H1 (cell line): ENCODE data around the gene PIK3CA. TPM values are rescaled to one million over a fixed set of nuclear protein-coding genes. Genes with fewer than 3 reads are reported as not detected.

Experiments used
- CHD1 ChIP-seq: IDR thresholded peaks from 2 replicates; pipeline ENCODE4 v1.6.1; 2012; ENCODE audit warnings: low read depth, low read length, improper control_type of control experiment
- JUN ChIP-seq: IDR thresholded peaks from 2 replicates; pipeline ENCODE4 v1.6.1; 2011; ENCODE audit warnings: low read depth, mild to moderate bottlenecking, improper control_type of control experiment, low read length
- RNF2 ChIP-seq: fragments of 200-900, 300-1000 bp; sonication (generic); IDR thresholded peaks from 2 replicates; pipeline ENCODE4 v1.7.1; 2016; ENCODE audit warnings: borderline replicate concordance, low read depth, mild to moderate bottlenecking, antibody characterized with exemption, low read length; ENCODE audit not compliant: poor library complexity, severe bottlenecking; ENCODE audit errors: missing control alignments
- polyA plus RNA-seq, 7 experiments: library from polyadenylated mRNA; depleted of rRNA in 3 of 7; stranded (reverse) in 5 of 7; unstranded in 2 of 7; fragments of >200 nt in 5 of 7; fragments of 200-250 nt in 2 of 7; gene quantifications; 1 replicate in 5 of 7; 2 replicates in 1 of 7; 4 replicates in 1 of 7; pipeline versions ENCODE4 v1.2.1 to v1.2.3, GENCODE V29; 2011 to 2013; ENCODE audit warnings: missing spikeins in 2 of 7, mixed read lengths in 2 of 7
- total RNA-seq: library from RNA; stranded (reverse); fragmentation: NEBNext Ultra II Directional; extraction: Animal tissue kit (Norgen Biotek cat#: 25700); gene quantifications from 2 replicates; pipeline ENCODE4 v1.2.1, GENCODE V29; 2021

The PIK3CA gene
- total and polyA plus RNA-seq, 2 of the 8 experiments (the other 6 are each of a cell fraction or from before 2014, with no cell fraction given) = 1.6 to 11.3 TPM

DNA sequence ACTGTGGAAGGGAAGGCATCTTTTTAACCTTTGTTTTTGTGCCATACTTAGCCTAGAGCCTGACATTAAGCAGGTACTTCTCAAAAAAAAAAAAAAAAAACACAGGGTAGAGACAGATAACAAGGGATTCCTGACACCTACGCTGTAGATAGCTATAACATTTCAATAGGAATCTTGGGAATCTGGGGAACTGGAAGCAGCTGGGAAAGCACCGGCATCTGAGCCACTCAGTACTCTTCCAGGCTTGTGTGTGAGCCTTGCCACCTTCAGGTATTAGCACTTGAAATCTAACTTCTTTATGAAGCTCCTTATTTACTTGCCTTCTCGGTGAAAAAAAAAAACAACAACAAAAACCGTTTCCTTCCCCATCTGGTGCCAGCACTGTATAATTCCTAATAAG, 46.8 kb downstream of the PIK3CA start (continued):
- TF ChIP-seq RNF2 = no peak
- no peak for TF ChIP-seq JUN
- TF ChIP-seq CHD1 = no peak
